ENCODE measurements around the gene MPDZ. TPM values are rescaled to one million over a fixed set of nuclear protein-coding genes. Genes with fewer than 3 reads are reported as not detected.

MPDZ gene
- polyA plus RNA-seq, 2 donors = 2.9 to 3.2 TPM

- WGBS, 2 donors = 82 to 86% methylated on average over 1 of the region's 1 CpG
- no peaks in the 10 kb centered on the region for H3K27me3 ChIP-seq (ENCODE audit: control insufficient read depth in 1 of 2, insufficient read depth in 2 of 2, low read length in 2 of 2)
- H3K36me3 ChIP-seq (ENCODE audit: control insufficient read depth in 2 of 2, insufficient read depth in 2 of 2, low read length in 1 of 2) = no peaks in the 10 kb centered on the region
These were observed 12.2 kb upstream of the MPDZ start for GRCh38 chr9:13291718-13292117.

GRCh38 chr9:13284011-13284410 lies 4.5 kb upstream of the MPDZ start:
- no peaks in the 10 kb centered on the region for H3K36me3 ChIP-seq (ENCODE audit: control insufficient read depth in 2 of 2, insufficient read depth in 2 of 2, low read length in 1 of 2)
- H3K4me3 ChIP-seq (ENCODE audit: low read depth in 1 of 2, low read length in 2 of 2) = no peak overlapping the region
- WGBS, 2 donors = 62 to 65% methylated on average over 3 of the region's 3 CpGs
- peaks cover 0 to 2% of the 10 kb centered on the region in 2 donors for H3K9me3 ChIP-seq (ENCODE audit: control insufficient read depth in 2 of 2, insufficient read depth in 1 of 2, low read depth in 1 of 2, low read length in 1 of 2)
- H3K27me3 ChIP-seq (ENCODE audit: control insufficient read depth in 1 of 2, insufficient read depth in 2 of 2, low read length in 2 of 2) = peaks cover 0 to 4% of the 10 kb centered on the region in 2 donors
- H3K4me1 ChIP-seq (ENCODE audit: control insufficient read depth in 2 of 2, insufficient read depth in 2 of 2, low read length in 1 of 2) = no peaks in the 10 kb centered on the region
- no peak overlapping the region for H3K27ac ChIP-seq (ENCODE audit: low read depth in 2 of 2, low read length in 1 of 2)

More at GRCh38 chr9:13291718-13292117, 12.2 kb upstream of the MPDZ start:
- H3K4me1 ChIP-seq (ENCODE audit: control insufficient read depth in 2 of 2, insufficient read depth in 2 of 2, low read length in 1 of 2) = no peaks in the 10 kb centered on the region
- no peak overlapping the region for H3K27ac ChIP-seq (ENCODE audit: low read depth in 2 of 2, low read length in 1 of 2)
- no peak overlapping the region for H3K4me3 ChIP-seq (ENCODE audit: low read depth in 1 of 2, low read length in 2 of 2)
- H3K9me3 ChIP-seq (ENCODE audit: control insufficient read depth in 2 of 2, insufficient read depth in 1 of 2, low read depth in 1 of 2, low read length in 1 of 2) = no peaks in the 10 kb centered on the region

- Histone ChIP-seq H3K27me3 (ENCODE audit: control insufficient read depth in 1 of 2, insufficient read depth in 2 of 2, low read length in 2 of 2) (peaks cover 0 to 4% of the 10 kb centered on the region in 2 donors), H3K27ac (ENCODE audit: low read depth in 2 of 2, low read length in 1 of 2) (no peak overlapping the region)
These were observed 3.5 kb upstream of the MPDZ start for GRCh38 chr9:13282998-13283397.

GRCh38 chr9:13281356-13282016 lies 2.0 kb upstream of the MPDZ start:
- Histone ChIP-seq H3K36me3 (ENCODE audit: control insufficient read depth in 2 of 2, insufficient read depth in 2 of 2, low read length in 1 of 2) (no peaks in the 10 kb centered on the region), H3K9me3 (ENCODE audit: control insufficient read depth in 2 of 2, insufficient read depth in 1 of 2, low read depth in 1 of 2, low read length in 1 of 2) (peaks cover 0 to 2% of the 10 kb centered on the region in 2 donors), H3K4me3 (ENCODE audit: low read depth in 1 of 2, low read length in 2 of 2) (no peak overlapping the region), H3K4me1 (ENCODE audit: control insufficient read depth in 2 of 2, insufficient read depth in 2 of 2, low read length in 1 of 2) (no peaks in the 10 kb centered on the region), H3K27ac (ENCODE audit: low read depth in 2 of 2, low read length in 1 of 2) (no peak overlapping the region), H3K27me3 (ENCODE audit: control insufficient read depth in 1 of 2, insufficient read depth in 2 of 2, low read length in 2 of 2) (peaks cover 0 to 4% of the 10 kb centered on the region in 2 donors)
- WGBS, 2 donors = 76 to 80% methylated on average over 5 of the region's 5 CpGs

More at GRCh38 chr9:13282998-13283397, 3.5 kb upstream of the MPDZ start:
- Histone ChIP-seq H3K4me3 (ENCODE audit: low read depth in 1 of 2, low read length in 2 of 2) (no peak overlapping the region), H3K36me3 (ENCODE audit: control insufficient read depth in 2 of 2, insufficient read depth in 2 of 2, low read length in 1 of 2) (no peaks in the 10 kb centered on the region), H3K9me3 (ENCODE audit: control insufficient read depth in 2 of 2, insufficient read depth in 1 of 2, low read depth in 1 of 2, low read length in 1 of 2) (peaks cover 0 to 2% of the 10 kb centered on the region in 2 donors), H3K4me1 (ENCODE audit: control insufficient read depth in 2 of 2, insufficient read depth in 2 of 2, low read length in 1 of 2) (no peaks in the 10 kb centered on the region)

- Histone ChIP-seq H3K27me3 (ENCODE audit: control insufficient read depth in 1 of 2, insufficient read depth in 2 of 2, low read length in 2 of 2) (no peaks in the 10 kb centered on the region), H3K27ac (ENCODE audit: low read depth in 2 of 2, low read length in 1 of 2) (peak overlapping the region; percentile 65 to 81), H3K36me3 (ENCODE audit: control insufficient read depth in 2 of 2, insufficient read depth in 2 of 2, low read length in 1 of 2) (no peaks in the 10 kb centered on the region), H3K9me3 (ENCODE audit: control insufficient read depth in 2 of 2, insufficient read depth in 1 of 2, low read depth in 1 of 2, low read length in 1 of 2) (peaks cover 0 to 2% of the 10 kb centered on the region in 2 donors), H3K4me1 (ENCODE audit: control insufficient read depth in 2 of 2, insufficient read depth in 2 of 2, low read length in 1 of 2) (no peaks in the 10 kb centered on the region), H3K4me3 (ENCODE audit: low read depth in 1 of 2, low read length in 2 of 2) (peak overlapping the region; percentile 46 to 62)
- WGBS, 2 donors = 4 to 5% methylated on average over 52 to 67 of the region's 67 CpGs
These were observed 885 bp downstream of the MPDZ start for GRCh38 chr9:13278368-13279246.

- 43 to 44% methylated on average over 10 of the region's 10 CpGs for WGBS, 2 donors
- Histone ChIP-seq H3K27ac (ENCODE audit: low read depth in 2 of 2, low read length in 1 of 2) (peak overlapping the region; percentile 65 to 81), H3K4me1 (ENCODE audit: control insufficient read depth in 2 of 2, insufficient read depth in 2 of 2, low read length in 1 of 2) (no peaks in the 10 kb centered on the region), H3K36me3 (ENCODE audit: control insufficient read depth in 2 of 2, insufficient read depth in 2 of 2, low read length in 1 of 2) (no peaks in the 10 kb centered on the region), H3K9me3 (ENCODE audit: control insufficient read depth in 2 of 2, insufficient read depth in 1 of 2, low read depth in 1 of 2, low read length in 1 of 2) (peaks cover 0 to 2% of the 10 kb centered on the region in 2 donors), H3K27me3 (ENCODE audit: control insufficient read depth in 1 of 2, insufficient read depth in 2 of 2, low read length in 2 of 2) (no peaks in the 10 kb centered on the region), H3K4me3 (ENCODE audit: low read depth in 1 of 2, low read length in 2 of 2) (peak overlapping the region; percentile 46 to 62)
These were observed 1.5 kb downstream of the MPDZ start for GRCh38 chr9:13278023-13278367.

GRCh38 chr9:13274886-13275641 lies 4.4 kb downstream of the MPDZ start:
- no peak overlapping the region for H3K27ac ChIP-seq (ENCODE audit: low read depth in 2 of 2, low read length in 1 of 2)
- no peaks in the 10 kb centered on the region for H3K36me3 ChIP-seq (ENCODE audit: control insufficient read depth in 2 of 2, insufficient read depth in 2 of 2, low read length in 1 of 2)
- no peak overlapping the region for H3K4me3 ChIP-seq (ENCODE audit: low read depth in 1 of 2, low read length in 2 of 2)
- H3K9me3 ChIP-seq (ENCODE audit: control insufficient read depth in 2 of 2, insufficient read depth in 1 of 2, low read depth in 1 of 2, low read length in 1 of 2) = peaks cover 0 to 2% of the 10 kb centered on the region in 2 donors
- H3K27me3 ChIP-seq (ENCODE audit: control insufficient read depth in 1 of 2, insufficient read depth in 2 of 2, low read length in 2 of 2) = no peaks in the 10 kb centered on the region
- no peaks in the 10 kb centered on the region for H3K4me1 ChIP-seq (ENCODE audit: control insufficient read depth in 2 of 2, insufficient read depth in 2 of 2, low read length in 1 of 2)
- 60 to 62% methylated on average over 4 of the region's 4 CpGs for WGBS, 2 donors

GRCh38 chr9:13270734-13271133 lies 8.8 kb downstream of the MPDZ start:
- WGBS, 2 donors = 85 to 91% methylated on average over 1 of the region's 1 CpG
- Histone ChIP-seq H3K27ac (ENCODE audit: low read depth in 2 of 2, low read length in 1 of 2) (no peak overlapping the region), H3K27me3 (ENCODE audit: control insufficient read depth in 1 of 2, insufficient read depth in 2 of 2, low read length in 2 of 2) (no peaks in the 10 kb centered on the region), H3K4me1 (ENCODE audit: control insufficient read depth in 2 of 2, insufficient read depth in 2 of 2, low read length in 1 of 2) (no peaks in the 10 kb centered on the region), H3K36me3 (ENCODE audit: control insufficient read depth in 2 of 2, insufficient read depth in 2 of 2, low read length in 1 of 2) (no peaks in the 10 kb centered on the region), H3K4me3 (ENCODE audit: low read depth in 1 of 2, low read length in 2 of 2) (no peak overlapping the region), H3K9me3 (ENCODE audit: control insufficient read depth in 2 of 2, insufficient read depth in 1 of 2, low read depth in 1 of 2, low read length in 1 of 2) (no peaks in the 10 kb centered on the region)

GRCh38 chr9:13269589-13270452 lies 9.7 kb downstream of the MPDZ start:
- H3K36me3 ChIP-seq (ENCODE audit: control insufficient read depth in 2 of 2, insufficient read depth in 2 of 2, low read length in 1 of 2) = no peaks in the 10 kb centered on the region
- WGBS, 2 donors = 74 to 78% methylated on average over 6 of the region's 6 CpGs
- H3K27ac ChIP-seq (ENCODE audit: low read depth in 2 of 2, low read length in 1 of 2) = no peak overlapping the region
- H3K9me3 ChIP-seq (ENCODE audit: control insufficient read depth in 2 of 2, insufficient read depth in 1 of 2, low read depth in 1 of 2, low read length in 1 of 2) = no peaks in the 10 kb centered on the region
- no peaks in the 10 kb centered on the region for H3K27me3 ChIP-seq (ENCODE audit: control insufficient read depth in 1 of 2, insufficient read depth in 2 of 2, low read length in 2 of 2)
- no peak overlapping the region for H3K4me3 ChIP-seq (ENCODE audit: low read depth in 1 of 2, low read length in 2 of 2)
- H3K4me1 ChIP-seq (ENCODE audit: control insufficient read depth in 2 of 2, insufficient read depth in 2 of 2, low read length in 1 of 2) = peaks cover 0 to 2% of the 10 kb centered on the region in 2 donors

All from esophagus (tissue), 2 donors.